ENCODE measurements around the gene PCDHGA3.
A peak's percentile ranks its signal among the peaks of the same experiment; 100 is the strongest.
"Not testable (repeated sequence)": the region's sequence is repeated elsewhere in the genome, so short reads cannot be mapped to it uniquely, and the experiment has no call there.

Gene PCDHGA3

DNA sequence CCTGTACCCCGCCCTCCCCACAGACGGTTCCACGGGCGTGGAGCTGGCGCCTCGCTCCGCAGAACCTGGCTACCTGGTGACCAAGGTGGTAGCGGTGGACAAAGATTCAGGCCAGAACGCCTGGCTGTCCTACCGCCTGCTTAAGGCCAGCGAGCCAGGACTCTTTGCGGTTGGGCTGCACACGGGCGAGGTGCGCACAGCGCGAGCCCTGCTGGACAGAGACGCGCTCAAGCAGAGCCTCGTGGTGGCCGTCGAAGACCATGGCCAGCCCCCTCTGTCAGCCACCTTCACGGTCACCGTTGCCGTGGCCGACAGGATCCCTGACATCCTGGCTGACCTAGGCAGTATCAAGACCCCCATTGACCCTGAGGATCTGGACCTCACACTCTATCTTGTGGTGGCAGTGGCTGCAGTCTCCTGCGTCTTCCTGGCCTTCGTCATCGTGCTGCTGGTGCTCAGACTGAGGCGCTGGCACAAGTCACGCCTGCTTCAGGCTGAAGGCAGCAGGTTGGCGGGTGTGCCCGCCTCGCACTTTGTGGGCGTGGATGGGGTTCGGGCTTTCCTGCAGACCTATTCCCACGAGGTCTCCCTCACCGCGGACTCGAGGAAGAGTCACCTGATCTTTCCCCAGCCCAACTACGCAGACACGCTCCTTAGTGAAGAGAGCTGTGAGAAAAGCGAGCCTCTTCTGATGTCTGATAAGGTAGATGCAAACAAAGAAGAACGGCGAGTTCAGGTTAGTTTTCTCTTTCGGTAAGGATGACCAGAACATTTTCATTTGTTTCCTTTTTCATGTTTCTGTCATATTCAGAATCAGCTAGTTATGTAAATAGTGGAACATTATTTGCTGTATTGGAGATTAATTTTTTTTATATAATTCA is 22.6 kb downstream of the PCDHGA3 start:
- Histone ChIP-seq H3K27ac (ENCODE audit: low read depth, low read length) (no peak overlapping the region), H3K4me3 (ENCODE audit: low read depth, low read length) (no peak overlapping the region)

DNA sequence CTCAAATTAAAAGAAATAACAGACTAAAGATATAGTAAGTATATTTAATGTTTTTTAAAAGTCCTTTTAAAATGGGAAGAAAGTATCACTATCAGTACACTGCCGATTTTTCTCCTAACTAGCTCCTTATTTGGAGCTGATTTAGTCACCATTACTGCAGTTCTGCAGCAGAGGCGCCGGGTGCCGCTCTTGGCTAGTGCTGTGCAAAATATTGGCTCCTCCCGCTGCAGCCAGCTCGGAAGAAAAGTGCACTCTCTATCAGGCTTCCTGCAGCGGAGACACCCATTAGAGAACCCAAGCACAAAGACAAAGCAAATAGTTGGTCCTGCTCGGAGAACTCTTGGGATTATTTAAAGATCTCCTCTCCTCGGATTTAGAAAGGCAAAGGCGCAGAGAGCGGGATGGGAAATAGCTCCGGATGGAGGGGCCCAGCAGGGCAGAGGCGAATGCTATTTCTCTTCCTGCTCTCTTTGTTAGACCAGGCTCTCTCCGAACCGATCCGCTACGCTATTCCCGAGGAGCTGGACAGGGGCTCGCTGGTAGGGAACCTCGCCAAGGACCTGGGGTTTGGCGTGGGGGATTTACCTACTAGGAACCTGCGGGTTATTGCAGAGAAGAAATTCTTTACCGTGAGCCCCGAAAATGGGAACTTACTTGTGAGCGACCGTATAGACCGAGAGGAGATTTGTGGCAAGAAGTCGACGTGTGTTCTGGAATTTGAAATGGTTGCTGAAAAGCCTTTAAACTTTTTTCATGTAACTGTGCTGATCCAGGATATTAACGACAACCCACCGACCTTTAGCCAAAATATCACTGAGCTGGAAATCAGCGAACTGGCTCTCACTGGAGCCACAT is 26.6 kb downstream of the PCDHGA3 start, which contains the start of gene PCDHGB3:
TSS of gene PCDHGB3 (plus strand) at position 249 of the 855 bp plus-strand sequence. CDS start at position 402, 153 bp downstream.
- no peaks in the 10 kb centered on the region for H3K4me1 ChIP-seq (ENCODE audit: control insufficient read depth, insufficient read depth, low read length, unreplicated experiment)
- H2AFZ ChIP-seq (ENCODE audit: low read length, unreplicated experiment): peak within 1 kb of the TSS; percentile 59
- H3K79me2 ChIP-seq (ENCODE audit: control insufficient read depth, insufficient read depth, low read length, unreplicated experiment): no peaks in the 10 kb centered on the region
- peak within 1 kb of the TSS; percentile 67 for H3K4me3 ChIP-seq (ENCODE audit: low read depth, low read length)
- H3K27ac ChIP-seq (ENCODE audit: low read depth, low read length): no peak within 1 kb of the TSS
- no peaks in the 10 kb centered on the region for H3K36me3 ChIP-seq (ENCODE audit: insufficient read depth, low read length)
- H3K27me3 ChIP-seq (ENCODE audit: insufficient read depth, low read length): peaks cover 91% of the 10 kb centered on the region

More for the DNA sequence above, 22.6 kb downstream of the PCDHGA3 start:
- no peaks in the 10 kb centered on the region for H3K79me2 ChIP-seq (ENCODE audit: control insufficient read depth, insufficient read depth, low read length, unreplicated experiment)
- H3K36me3 ChIP-seq (ENCODE audit: insufficient read depth, low read length): no peaks in the 10 kb centered on the region
- H2AFZ ChIP-seq (ENCODE audit: low read length, unreplicated experiment): no peak overlapping the region
- no peaks in the 10 kb centered on the region for H3K4me1 ChIP-seq (ENCODE audit: control insufficient read depth, insufficient read depth, low read length, unreplicated experiment)
- H3K27me3 ChIP-seq (ENCODE audit: insufficient read depth, low read length): peaks cover 88% of the 10 kb centered on the region

DNA sequence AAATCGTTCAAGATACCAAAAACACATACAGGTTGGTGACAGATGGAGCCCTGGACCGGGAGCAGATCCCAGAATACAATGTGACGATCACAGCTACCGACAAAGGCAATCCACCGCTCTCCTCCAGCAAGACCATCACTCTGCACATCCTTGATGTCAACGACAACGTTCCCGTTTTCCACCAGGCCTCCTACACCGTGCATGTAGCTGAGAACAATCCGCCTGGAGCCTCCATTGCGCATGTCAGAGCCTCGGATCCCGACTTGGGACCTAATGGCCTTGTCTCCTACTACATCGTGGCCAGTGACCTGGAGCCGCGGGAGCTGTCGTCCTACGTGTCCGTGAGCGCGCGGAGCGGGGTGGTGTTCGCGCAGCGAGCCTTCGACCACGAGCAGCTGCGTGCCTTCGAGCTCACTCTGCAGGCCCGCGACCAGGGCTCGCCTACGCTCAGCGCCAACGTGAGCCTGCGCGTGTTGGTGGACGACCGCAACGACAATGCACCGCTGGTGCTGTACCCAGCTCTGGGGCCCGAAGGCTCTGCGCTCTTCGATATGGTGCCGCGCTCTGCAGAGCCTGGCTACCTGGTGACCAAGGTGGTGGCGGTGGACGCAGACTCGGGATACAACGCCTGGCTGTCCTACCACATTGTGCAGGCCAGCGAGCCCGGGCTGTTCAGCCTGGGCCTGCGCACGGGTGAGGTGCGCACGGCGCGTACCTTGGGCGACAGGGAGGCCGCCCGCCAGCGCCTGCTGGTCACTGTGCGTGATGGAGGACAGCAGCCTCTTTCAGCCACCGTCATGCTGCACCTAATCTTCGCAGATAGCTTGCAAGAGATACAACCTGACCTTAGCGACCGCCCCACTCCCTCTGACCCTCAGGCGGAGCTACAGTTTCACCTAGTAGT is 28.2 kb downstream of the PCDHGA3 start:
- Histone ChIP-seq H3K4me1 (ENCODE audit: control insufficient read depth, insufficient read depth, low read length, unreplicated experiment) (no peaks in the 10 kb centered on the region), H3K27me3 (ENCODE audit: insufficient read depth, low read length) (peaks cover 77% of the 10 kb centered on the region), H3K4me3 (ENCODE audit: low read depth, low read length) (no peak overlapping the region), H3K79me2 (ENCODE audit: control insufficient read depth, insufficient read depth, low read length, unreplicated experiment) (no peaks in the 10 kb centered on the region), H2AFZ (ENCODE audit: low read length, unreplicated experiment) (no peak overlapping the region), H3K36me3 (ENCODE audit: insufficient read depth, low read length) (no peaks in the 10 kb centered on the region), H3K27ac (ENCODE audit: low read depth, low read length) (no peak overlapping the region)

DNA sequence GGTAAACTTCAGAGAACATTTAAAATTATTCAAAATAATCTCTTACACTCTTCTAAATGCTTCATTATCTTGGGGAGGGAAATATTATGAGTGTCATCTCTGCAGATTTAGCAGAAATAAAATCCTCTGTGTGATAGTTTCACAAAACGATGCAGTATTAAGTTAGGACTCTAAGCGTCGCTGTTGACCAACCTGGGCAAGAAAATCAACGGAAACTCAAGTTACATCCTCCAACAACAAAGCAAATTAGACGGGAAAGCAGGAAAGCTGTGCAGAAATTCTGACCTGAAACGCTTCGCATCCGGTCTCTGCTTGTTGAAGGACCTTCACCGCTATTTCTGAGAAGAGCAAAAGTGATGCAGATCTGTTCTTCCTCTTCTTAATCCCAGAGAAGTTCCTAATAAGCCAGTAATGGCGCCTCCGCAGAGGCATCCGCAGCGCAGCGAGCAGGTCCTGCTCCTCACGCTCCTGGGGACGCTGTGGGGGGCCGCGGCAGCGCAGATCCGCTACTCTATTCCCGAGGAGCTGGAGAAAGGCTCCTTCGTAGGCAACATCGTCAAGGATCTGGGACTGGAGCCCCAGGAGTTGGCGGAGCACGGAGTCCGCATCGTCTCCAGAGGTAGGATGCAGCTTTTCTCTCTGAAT is 30.2 kb downstream of the PCDHGA3 start, which contains the start of gene PCDHGA6:
TSS of gene PCDHGA6 (plus strand) at position 219 of the 645 bp plus-strand sequence. CDS start at position 412, 193 bp downstream.
- H2AFZ ChIP-seq (ENCODE audit: low read length, unreplicated experiment): no peak within 1 kb of the TSS
- H3K36me3 ChIP-seq (ENCODE audit: insufficient read depth, low read length): no peaks in the 10 kb centered on the region
- H3K4me3 ChIP-seq (ENCODE audit: low read depth, low read length): peak within 1 kb of the TSS; percentile 67
- no peaks in the 10 kb centered on the region for H3K4me1 ChIP-seq (ENCODE audit: control insufficient read depth, insufficient read depth, low read length, unreplicated experiment)
- H3K79me2 ChIP-seq (ENCODE audit: control insufficient read depth, insufficient read depth, low read length, unreplicated experiment): no peaks in the 10 kb centered on the region
- H3K27ac ChIP-seq (ENCODE audit: low read depth, low read length): no peak within 1 kb of the TSS
- peaks cover 72% of the 10 kb centered on the region for H3K27me3 ChIP-seq (ENCODE audit: insufficient read depth, low read length)

DNA sequence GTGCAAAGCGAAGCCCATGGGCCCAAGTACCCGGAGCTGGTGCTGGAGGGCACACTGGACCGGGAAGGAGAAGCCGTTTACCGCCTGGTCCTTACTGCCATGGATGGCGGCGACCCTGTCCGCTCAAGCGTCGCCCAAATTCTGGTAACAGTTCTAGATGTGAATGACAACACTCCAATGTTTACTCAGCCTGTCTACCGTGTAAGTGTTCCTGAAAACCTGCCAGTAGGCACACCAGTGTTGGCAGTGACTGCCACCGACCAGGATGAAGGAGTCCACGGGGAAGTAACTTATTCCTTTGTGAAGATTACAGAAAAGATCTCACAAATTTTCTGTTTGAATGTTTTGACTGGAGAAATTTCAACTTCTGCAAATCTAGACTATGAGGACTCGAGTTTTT is 31.0 kb downstream of the PCDHGA3 start:
- H3K4me1 ChIP-seq (ENCODE audit: control insufficient read depth, insufficient read depth, low read length, unreplicated experiment): no peaks in the 10 kb centered on the region
- H3K4me3 ChIP-seq (ENCODE audit: low read depth, low read length): peak overlapping the region; percentile 67; the same call in 1 of the 2 replicates
- no peak overlapping the region for H2AFZ ChIP-seq (ENCODE audit: low read length, unreplicated experiment)
- peaks cover 74% of the 10 kb centered on the region for H3K27me3 ChIP-seq (ENCODE audit: insufficient read depth, low read length)
- H3K36me3 ChIP-seq (ENCODE audit: insufficient read depth, low read length): no peaks in the 10 kb centered on the region
- no peak overlapping the region for H3K27ac ChIP-seq (ENCODE audit: low read depth, low read length)
- H3K79me2 ChIP-seq (ENCODE audit: control insufficient read depth, insufficient read depth, low read length, unreplicated experiment): no peaks in the 10 kb centered on the region

DNA sequence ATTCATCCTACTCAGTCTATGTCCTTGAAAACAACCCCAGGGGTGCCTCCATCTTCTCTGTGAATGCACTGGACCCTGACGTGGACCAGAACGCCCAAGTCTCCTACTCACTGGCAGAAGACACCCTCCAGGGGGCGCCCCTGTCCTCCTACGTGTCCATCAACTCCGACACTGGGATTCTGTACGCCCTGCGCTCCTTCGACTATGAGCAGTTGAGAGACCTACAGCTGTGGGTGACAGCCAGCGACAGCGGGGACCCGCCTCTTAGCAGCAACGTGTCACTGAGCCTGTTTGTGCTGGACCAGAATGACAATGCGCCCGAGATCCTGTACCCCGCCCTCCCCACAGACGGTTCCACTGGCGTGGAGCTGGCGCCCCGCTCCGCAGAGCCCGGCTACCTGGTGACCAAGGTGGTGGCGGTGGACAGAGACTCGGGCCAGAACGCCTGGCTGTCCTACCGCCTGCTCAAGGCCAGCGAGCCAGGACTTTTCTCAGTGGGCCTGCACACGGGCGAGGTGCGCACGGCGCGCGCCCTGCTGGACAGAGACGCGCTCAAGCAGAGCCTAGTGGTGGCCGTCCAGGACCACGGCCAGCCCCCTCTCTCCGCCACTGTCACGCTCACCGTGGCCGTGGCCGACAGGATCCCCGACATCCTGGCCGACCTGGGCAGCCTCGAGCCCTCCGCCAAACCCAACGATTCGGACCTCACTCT is 32.0 kb downstream of the PCDHGA3 start:
- H3K79me2 ChIP-seq (ENCODE audit: control insufficient read depth, insufficient read depth, low read length, unreplicated experiment); H3K27ac ChIP-seq (ENCODE audit: low read depth, low read length); H3K4me3 ChIP-seq (ENCODE audit: low read depth, low read length); H3K4me1 ChIP-seq (ENCODE audit: control insufficient read depth, insufficient read depth, low read length, unreplicated experiment); H3K36me3 ChIP-seq (ENCODE audit: insufficient read depth, low read length); H2AFZ ChIP-seq (ENCODE audit: low read length, unreplicated experiment): not testable (repeated sequence)
- peaks cover 74% of the 10 kb centered on the region for H3K27me3 ChIP-seq (ENCODE audit: insufficient read depth, low read length)

DNA sequence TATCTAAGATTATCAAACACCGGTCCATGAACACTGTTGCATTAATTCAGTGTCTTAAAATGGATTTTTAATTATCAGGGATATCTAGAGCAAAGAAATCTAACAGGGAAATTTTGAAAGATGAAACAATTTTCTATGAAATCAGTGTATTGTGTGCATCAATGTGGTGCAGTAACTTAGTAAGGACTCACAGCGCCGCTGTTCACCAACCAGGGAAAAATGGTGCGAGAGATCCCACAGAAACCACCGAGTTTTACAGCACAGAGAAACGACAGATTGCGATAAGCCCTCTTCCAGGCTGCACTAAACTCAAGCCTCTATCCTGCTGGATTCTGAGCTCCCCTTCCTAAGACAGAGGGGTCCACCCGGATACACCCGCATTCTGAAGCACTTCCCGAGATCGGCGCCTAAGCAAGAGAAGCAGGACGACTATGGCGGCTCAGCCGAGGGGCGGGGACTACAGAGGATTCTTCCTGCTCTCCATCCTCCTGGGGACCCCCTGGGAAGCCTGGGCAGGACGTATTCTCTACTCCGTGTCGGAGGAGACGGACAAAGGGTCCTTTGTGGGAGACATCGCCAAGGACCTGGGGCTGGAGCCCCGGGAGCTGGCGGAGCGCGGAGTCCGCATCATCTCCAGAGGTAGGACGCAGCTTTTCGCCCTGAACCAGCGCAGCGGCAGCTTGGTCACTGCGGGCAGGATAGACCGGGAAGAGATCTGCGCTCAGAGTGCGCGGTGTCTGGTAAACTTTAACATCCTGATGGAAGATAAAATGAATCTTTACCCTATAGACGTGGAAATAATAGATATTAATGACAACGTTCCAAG is 39.1 kb downstream of the PCDHGA3 start, which contains the start of gene PCDHGA7:
TSS of gene PCDHGA7 (plus strand) at position 274 of the 826 bp plus-strand sequence. CDS start at position 432, 158 bp downstream.
- no peak within 1 kb of the TSS for H2AFZ ChIP-seq (ENCODE audit: low read length, unreplicated experiment)
- peaks cover 80% of the 10 kb centered on the region for H3K27me3 ChIP-seq (ENCODE audit: insufficient read depth, low read length)
- no peaks in the 10 kb centered on the region for H3K4me1 ChIP-seq (ENCODE audit: control insufficient read depth, insufficient read depth, low read length, unreplicated experiment)
- no peaks in the 10 kb centered on the region for H3K36me3 ChIP-seq (ENCODE audit: insufficient read depth, low read length)
- H3K79me2 ChIP-seq (ENCODE audit: control insufficient read depth, insufficient read depth, low read length, unreplicated experiment): no peaks in the 10 kb centered on the region
- peak within 1 kb of the TSS; percentile 67 for H3K4me3 ChIP-seq (ENCODE audit: low read depth, low read length)
- H3K27ac ChIP-seq (ENCODE audit: low read depth, low read length): no peak within 1 kb of the TSS

DNA sequence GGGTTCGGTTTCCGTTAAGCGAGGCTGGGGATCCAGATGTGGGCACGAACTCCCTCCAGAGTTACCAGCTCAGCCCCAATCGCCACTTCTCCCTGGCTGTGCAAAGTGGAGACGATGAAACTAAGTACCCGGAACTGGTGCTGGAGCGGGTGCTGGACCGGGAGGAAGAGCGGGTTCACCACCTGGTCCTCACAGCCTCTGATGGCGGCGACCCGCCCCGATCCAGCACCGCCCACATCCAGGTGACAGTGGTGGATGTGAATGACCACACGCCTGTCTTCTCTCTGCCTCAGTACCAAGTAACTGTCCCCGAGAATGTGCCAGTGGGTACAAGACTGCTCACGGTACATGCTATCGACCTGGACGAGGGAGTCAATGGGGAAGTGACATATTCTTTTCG is 39.7 kb downstream of the PCDHGA3 start:
- H3K36me3 ChIP-seq (ENCODE audit: insufficient read depth, low read length): no peaks in the 10 kb centered on the region
- H3K4me3 ChIP-seq (ENCODE audit: low read depth, low read length): no peak overlapping the region
- H3K4me1 ChIP-seq (ENCODE audit: control insufficient read depth, insufficient read depth, low read length, unreplicated experiment): no peaks in the 10 kb centered on the region
- H2AFZ ChIP-seq (ENCODE audit: low read length, unreplicated experiment): no peak overlapping the region
- H3K27ac ChIP-seq (ENCODE audit: low read depth, low read length): no peak overlapping the region
- peaks cover 83% of the 10 kb centered on the region for H3K27me3 ChIP-seq (ENCODE audit: insufficient read depth, low read length)
- no peaks in the 10 kb centered on the region for H3K79me2 ChIP-seq (ENCODE audit: control insufficient read depth, insufficient read depth, low read length, unreplicated experiment)

All from ACC112 (cell line).